GM18907 (cell line): ENCODE measurements around the gene CRYZ.
"Not testable (repeated sequence)": the region's sequence is repeated elsewhere in the genome, so short reads cannot be mapped to it uniquely, and the experiment has no call there.

Source experiments
- ATAC-seq: cut with Tn5 transposase; IDR thresholded peaks from one replicate; pipeline ENCODE4 v1.9.1; 2021; ENCODE audit warnings: mild to moderate bottlenecking, moderate library complexity; ENCODE audit not compliant: unreplicated experiment

CRYZ gene

GRCh38 chr1:74732960-74733603 lies at the start of gene CRYZ, which contains the start of gene TYW3:
CRYZ (minus strand) TSS chr1:74733050; CDS start chr1:74724821, 8,229 bp downstream.
TYW3 (plus strand) TSS chr1:74733152; CDS start chr1:74733245, 93 bp downstream.
- ATAC-seq = peak; percentile 70

- ATAC-seq = no peak
Observed at GRCh38 chr1:74780594-74780993, 47.7 kb upstream of the CRYZ start.

- no peak for ATAC-seq
Observed at GRCh38 chr1:74779750-74780149, 46.9 kb upstream of the CRYZ start.

GRCh38 chr1:74777525-74777924 lies 44.7 kb upstream of the CRYZ start:
- ATAC-seq = no peak

- ATAC-seq = no peak
Observed at GRCh38 chr1:74775735-74776134, 42.9 kb upstream of the CRYZ start.

- no peak for ATAC-seq
Observed at GRCh38 chr1:74773582-74773981, 40.7 kb upstream of the CRYZ start.

- no peak for ATAC-seq
Observed at GRCh38 chr1:74772945-74773344, 40.1 kb upstream of the CRYZ start.

GRCh38 chr1:74771913-74772515 lies 39.2 kb upstream of the CRYZ start:
- ATAC-seq = peak; percentile 86

GRCh38 chr1:74767490-74767889 lies 34.6 kb upstream of the CRYZ start:
- peak; percentile 42 for ATAC-seq

- ATAC-seq = no peak
Observed at GRCh38 chr1:74766579-74766978, 33.7 kb upstream of the CRYZ start.

- ATAC-seq = no peak
Observed at GRCh38 chr1:74763807-74764206, 31.0 kb upstream of the CRYZ start.

- not testable (repeated sequence) for ATAC-seq
Observed at GRCh38 chr1:74756650-74757049, 23.8 kb upstream of the CRYZ start.

- no peak for ATAC-seq
Observed at GRCh38 chr1:74755475-74755874, 22.6 kb upstream of the CRYZ start.

GRCh38 chr1:74753104-74753503 lies 20.3 kb upstream of the CRYZ start:
- ATAC-seq = no peak

- ATAC-seq = peak; percentile 85
Observed at GRCh38 chr1:74748960-74749359, 16.1 kb upstream of the CRYZ start.

GRCh38 chr1:74745247-74745646 lies 12.4 kb upstream of the CRYZ start:
- ATAC-seq = not testable (repeated sequence)

- ATAC-seq = not testable (repeated sequence)
Observed at GRCh38 chr1:74740307-74740980, 7.6 kb upstream of the CRYZ start.

GRCh38 chr1:74737333-74737732 lies 4.5 kb upstream of the CRYZ start:
- ATAC-seq = no peak

GRCh38 chr1:74733604-74734484 lies 994 bp upstream of the CRYZ start:
- peak; percentile 55 for ATAC-seq

- ATAC-seq = peak; percentile 26
Observed at GRCh38 chr1:74732071-74732946, 541 bp downstream of the CRYZ start.
